Measurements from ENCODE around the gene CUX1.

DNA sequence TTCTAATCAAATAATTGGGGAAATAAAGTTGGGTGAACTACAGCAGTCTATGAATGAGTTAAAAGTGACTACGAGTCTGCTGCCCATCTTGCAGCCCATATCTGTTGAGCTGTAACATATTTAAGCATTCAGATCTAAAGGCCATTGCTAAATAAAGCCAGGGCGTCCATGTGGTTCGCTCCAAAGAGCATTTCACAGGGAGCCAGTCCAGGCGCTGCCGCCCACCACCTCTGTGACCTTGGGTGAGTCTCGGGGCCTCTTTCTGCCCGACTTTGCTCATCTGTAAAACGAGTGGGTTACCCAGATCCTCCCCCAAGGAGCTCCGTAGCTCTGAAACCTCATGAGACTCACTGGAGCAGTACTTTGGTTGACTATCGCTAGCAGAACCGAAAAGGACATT, 223.1 kb downstream of the CUX1 start:
- TF ChIP-seq, protein P1, sequence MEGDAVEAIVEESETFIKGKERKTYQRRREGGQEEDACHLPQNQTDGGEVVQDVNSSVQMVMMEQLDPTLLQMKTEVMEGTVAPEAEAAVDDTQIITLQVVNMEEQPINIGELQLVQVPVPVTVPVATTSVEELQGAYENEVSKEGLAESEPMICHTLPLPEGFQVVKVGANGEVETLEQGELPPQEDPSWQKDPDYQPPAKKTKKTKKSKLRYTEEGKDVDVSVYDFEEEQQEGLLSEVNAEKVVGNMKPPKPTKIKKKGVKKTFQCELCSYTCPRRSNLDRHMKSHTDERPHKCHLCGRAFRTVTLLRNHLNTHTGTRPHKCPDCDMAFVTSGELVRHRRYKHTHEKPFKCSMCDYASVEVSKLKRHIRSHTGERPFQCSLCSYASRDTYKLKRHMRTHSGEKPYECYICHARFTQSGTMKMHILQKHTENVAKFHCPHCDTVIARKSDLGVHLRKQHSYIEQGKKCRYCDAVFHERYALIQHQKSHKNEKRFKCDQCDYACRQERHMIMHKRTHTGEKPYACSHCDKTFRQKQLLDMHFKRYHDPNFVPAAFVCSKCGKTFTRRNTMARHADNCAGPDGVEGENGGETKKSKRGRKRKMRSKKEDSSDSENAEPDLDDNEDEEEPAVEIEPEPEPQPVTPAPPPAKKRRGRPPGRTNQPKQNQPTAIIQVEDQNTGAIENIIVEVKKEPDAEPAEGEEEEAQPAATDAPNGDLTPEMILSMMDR (conservative IDR thresholded peaks at IDR 0.05; ENCODE audit: low read depth, low read length), result no peak
- TF ChIP-seq EZH2phosphoT487 (IDR thresholded peaks at IDR 0.05; ENCODE audit: borderline replicate concordance, low read length) (no peak), EZH2 (IDR thresholded peaks at IDR 0.05; ENCODE audit: low read length, unreplicated experiment) (no peak)
